Stimulated activated CD4-positive, alpha-beta T cell treated with anti-CD3 and anti-CD28 coated beads, Interleukin-1b, Interleukin-23, amount 100 ng/mL, for 48 hours (primary cell): ENCODE data around the gene STX12.
"Not testable (repeated sequence)": the region's sequence is repeated elsewhere in the genome, so short reads cannot be mapped to it uniquely, and the experiment has no call there.

Source experiments
- DNase-seq: peaks from one replicate; pipeline ENCODE4 v3.0.0-alpha.2; 2020

STX12 gene

GRCh38 chr1:27772932-27773825 is at the start of gene STX12:
Gene STX12 (plus strand): TSS chr1:27773219. CDS start chr1:27773308, 89 bp downstream.
- peak; percentile 100 for DNase-seq

DNA sequence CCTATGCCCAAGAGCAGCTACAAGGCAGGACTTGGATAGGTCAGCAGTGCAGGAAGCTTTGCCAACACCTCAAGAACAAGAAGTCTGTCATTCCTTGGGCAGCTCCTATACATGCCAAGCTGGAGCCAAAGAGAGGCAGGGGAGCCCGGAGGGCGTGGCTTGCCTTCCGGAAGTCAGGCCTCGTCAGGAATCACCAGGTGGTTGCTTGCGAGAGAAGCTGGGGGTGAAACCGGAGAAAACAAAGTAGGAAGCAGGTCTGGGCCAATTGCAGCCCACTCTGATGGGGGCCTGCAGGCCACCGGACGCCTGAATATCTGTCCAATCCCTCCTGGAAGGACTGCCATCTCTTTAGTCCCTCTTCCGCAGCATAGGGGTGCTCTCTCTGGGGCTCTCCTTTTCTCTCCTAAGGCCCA is 48.1 kb upstream of the STX12 start:
- no peak for DNase-seq

DNA sequence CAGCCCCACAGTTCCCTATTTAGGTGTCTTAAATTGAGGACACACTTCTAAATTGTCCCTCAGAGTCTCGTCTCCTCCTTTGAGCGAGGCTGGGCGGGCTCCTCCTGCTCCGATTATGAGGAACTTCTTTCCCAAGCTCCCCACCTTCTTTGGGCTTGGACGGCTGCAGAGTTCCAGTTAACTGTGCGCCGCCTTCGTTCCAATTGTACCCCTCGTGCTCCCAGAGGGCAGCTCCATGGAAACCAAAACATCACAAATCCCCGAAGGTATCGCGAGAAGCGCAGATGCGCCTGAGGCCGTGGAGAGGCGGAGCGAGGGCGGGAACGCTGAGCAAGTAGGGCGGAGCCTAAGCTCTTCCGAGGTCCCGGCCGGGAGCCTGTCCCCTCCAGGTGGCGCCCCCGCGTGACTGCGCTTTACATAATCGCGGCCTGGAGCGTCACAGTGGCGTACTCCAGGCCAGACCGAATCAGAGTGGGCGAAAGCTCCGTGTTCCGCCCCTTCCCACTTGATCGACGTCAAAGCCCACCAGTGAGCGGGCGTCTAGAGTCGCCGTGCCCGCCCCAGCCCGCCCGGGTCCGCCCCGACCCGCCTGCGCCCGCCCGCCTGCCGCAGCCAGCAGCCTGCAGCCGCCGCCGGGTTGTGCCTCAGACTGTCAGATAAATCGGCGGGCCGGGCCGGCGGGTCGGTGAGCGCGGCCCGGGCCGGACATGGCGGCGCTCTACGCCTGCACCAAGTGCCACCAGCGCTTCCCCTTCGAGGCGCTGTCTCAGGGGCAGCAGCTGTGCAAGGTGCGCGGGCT is 47.4 kb upstream of the STX12 start, which contains the start of gene FAM76A:
FAM76A (plus strand) TSS at position 588 of the 799 bp plus-strand sequence; CDS start at position 708, 120 bp downstream.
- DNase-seq: peak; percentile 99

- DNase-seq: no peak
Observed at GRCh38 chr1:27726173-27727044, 46.6 kb upstream of the STX12 start.

GRCh38 chr1:27727126-27727525 is 45.9 kb upstream of the STX12 start:
- no peak for DNase-seq

DNA sequence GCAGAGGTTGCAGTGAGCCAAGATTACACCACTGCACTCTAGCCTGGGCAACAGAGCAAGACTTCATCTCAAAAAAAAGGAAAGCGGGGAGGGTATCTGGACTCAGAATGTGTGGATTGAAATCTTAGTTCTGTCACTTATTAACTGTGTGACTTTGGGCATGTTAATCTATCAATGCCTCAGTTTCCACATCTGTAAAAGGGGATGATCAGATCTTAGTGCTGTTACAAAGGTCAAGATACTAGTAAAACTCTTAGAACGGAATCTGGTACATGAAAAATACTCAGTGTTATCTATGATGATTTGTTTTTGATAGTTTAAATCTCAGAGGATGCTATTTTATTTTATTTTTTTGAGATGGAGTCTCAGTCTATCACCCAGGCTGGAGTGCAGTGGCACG is 36.8 kb upstream of the STX12 start:
- no peak for DNase-seq

- DNase-seq: no peak
Observed at GRCh38 chr1:27741121-27741520, 31.9 kb upstream of the STX12 start.

- no peak for DNase-seq
Observed at GRCh38 chr1:27744556-27744955, 28.5 kb upstream of the STX12 start.

- DNase-seq: no peak
Observed at GRCh38 chr1:27745466-27745865, 27.6 kb upstream of the STX12 start.

DNA sequence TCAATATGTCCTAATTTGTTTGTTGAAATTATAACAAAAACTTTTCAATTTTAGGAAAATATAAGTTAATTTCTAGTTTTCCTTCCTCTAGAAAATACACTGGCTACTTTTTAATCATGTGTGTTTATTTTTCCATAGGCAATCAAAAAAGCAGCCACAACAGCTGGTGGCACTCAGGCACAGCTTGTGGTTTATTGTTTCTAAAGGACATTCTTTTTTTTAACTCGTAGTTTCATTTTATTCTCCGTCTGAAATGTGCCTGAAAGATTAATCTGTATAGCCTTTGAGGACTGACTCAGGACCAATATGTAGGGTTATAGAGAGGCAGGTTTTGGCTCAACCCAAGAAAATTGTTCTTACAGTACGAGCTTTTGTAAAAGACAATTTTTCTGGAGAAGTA is 20.7 kb upstream of the STX12 start:
- no peak for DNase-seq

GRCh38 chr1:27755286-27755685 is 17.7 kb upstream of the STX12 start:
- no peak for DNase-seq

GRCh38 chr1:27755865-27756264 is 17.2 kb upstream of the STX12 start:
- no peak for DNase-seq

- no peak for DNase-seq
Observed at GRCh38 chr1:27759236-27759635, 13.8 kb upstream of the STX12 start.

- no peak for DNase-seq
Observed at GRCh38 chr1:27760426-27760825, 12.6 kb upstream of the STX12 start.

- no peak for DNase-seq
Observed at GRCh38 chr1:27762033-27762432, 11.0 kb upstream of the STX12 start.

DNA sequence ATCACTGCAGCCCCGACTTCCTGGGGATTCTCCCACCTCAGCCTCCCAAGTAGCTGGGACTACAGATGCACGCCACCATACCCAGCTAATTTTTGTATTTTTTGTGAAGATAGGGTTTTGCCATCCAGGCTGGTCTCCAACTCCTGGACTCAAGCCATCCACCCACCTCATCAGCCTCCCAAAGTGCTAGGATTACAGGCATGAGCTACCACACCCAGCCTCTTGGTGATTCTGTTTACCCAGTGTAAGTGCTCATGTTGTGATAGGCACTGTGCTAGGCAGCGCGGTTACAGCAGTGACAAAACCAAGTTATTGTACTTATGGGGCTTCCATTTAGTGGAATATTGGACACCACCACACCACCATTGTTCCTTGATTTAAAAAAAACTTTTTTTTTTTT is 9.7 kb upstream of the STX12 start:
- DNase-seq: no peak

DNA sequence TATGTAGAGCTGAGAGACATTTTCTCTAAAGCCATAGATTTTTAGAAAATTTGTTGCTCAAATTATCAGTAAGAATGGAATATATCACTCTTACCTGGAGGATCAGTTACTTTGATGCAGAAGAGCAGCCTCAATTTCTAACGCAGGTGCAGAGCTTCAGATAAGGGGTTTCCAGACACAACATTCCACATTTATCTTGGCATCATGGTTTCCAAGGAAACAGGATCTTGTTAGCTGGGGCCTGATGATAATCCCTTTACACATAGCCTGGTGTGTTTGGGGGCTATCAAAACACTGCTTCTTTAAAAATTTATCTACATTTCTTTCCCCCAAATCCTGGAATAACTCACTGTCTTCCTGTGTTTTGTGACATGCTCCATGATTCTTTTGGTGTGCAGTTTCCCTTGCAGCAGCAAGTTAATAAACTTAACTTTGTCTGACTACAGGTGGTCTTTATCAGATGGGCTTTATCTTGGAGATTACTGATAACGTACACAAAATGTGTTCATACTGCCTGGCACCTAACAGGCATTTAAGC is 2.7 kb upstream of the STX12 start:
- DNase-seq: no peak

GRCh38 chr1:27772036-27772931 is 735 bp upstream of the STX12 start:
- DNase-seq: no peak

- no peak for DNase-seq
Observed at GRCh38 chr1:27773826-27774445, 917 bp downstream of the STX12 start.

DNA sequence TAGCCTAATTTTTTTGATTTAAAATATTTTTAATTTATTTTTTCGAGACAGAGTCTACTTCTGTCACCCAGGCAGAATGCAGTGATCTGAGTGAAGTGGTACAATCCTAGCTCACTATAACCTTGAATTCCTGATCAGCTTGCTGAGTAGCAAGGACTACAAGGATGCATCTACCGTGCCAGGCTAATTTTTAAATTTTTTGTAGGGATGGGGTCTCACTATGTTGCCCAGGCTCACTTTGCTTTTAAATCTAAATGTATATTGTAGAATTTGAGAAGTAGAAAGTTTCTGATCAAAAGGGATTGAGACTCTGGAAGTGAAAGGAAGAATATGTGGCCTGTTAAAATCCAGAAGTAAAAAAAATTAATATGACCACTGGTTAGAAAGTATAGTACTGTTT is 1.6 kb downstream of the STX12 start:
- DNase-seq: no peak

GRCh38 chr1:27775336-27775735 is 2.3 kb downstream of the STX12 start:
- DNase-seq: not testable (repeated sequence)
